ENCODE data around the gene TP53INP2.
"Not testable (repeated sequence)": the region's sequence is repeated elsewhere in the genome, so short reads cannot be mapped to it uniquely, and the experiment has no call there.

Gene TP53INP2

DNA sequence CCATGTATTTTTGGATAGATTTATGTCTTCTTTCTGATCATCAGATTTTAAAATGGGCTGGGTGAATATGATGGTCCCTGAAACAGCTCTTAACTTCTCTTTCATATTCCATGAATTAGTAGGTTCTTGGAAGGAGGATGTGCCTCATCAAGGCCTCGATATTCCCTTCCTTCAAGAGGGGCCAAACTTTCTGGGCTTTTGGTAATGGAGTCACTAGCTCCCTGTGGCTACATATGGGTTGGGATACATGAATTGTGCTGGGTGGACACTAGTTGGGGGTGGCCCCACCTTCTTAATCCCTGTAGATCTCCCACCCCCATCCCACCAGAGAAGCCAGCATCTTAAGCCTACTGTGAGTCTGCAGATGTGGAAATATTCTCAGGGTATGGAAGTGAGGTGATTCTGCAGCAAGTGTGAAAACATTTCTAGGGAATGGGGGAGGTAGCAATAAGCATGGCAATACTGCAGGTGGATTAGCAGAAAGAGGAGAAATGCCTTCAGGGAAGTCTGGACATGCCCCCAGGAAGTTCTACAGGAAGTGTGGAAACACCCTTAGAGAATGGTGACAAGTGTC lies 2.2 kb downstream of the TP53INP2 start:
- DNase-seq: no peak

DNA sequence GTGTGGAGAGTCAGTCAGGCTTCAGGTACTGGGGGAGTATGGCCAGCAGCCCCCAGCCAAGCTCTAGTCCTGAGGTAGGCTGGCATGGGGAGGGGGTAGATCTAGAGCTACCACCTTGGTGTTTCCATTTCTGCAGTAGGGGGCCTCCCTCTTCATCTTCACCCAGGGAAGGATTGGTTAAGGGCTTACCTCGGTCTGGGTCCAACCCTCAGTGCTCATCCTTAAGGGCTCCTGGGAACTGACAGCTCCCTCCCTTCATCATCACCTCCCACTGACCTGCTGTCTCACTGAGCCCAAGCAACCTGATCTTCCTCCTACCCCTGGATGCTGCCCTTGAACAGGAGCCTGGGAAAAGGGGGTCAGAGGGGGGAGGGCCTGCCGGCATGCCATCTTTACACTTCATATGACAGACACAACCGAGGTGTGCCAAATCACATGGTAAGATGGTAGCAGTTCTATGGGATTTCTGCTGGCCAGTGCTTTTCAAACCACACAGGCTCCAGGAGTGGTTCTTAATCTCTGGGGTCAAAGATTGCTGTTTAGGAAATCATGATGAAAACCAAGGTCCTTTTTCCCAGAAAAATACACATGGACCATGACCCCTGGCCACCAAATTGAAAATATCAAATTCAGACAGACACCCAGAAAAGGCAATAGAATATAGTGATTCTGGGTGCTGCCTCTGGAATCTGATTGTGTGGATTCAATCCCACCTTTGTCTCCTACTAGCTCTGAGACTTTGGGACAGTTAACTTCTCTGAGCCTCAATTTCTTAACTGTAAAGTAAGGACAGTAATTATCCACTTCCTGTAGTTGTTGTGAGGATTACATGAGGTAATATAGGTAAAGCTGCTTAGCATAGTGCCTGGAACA lies 3.0 kb downstream of the TP53INP2 start:
- no peak for DNase-seq

DNA sequence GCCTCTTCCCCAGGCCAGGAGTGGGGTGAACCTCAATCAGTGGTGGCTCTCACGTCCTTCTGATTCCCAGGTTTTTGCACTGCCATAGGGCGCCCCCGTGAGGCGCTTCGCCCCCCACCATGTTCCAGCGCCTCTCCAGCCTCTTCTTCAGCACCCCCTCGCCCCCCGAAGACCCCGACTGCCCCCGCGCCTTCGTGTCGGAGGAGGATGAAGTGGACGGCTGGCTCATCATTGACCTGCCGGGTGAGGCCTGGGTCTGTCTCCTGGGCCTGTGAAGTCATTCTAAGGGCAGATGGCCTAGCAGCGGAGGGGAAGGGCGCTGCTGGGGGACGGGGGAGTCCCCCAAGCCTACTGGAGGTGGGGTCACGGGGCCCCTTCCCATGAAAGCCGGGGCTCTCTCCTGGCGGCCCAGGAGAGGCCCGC lies 4.5 kb downstream of the TP53INP2 start:
- peak; percentile 54 for DNase-seq

DNA sequence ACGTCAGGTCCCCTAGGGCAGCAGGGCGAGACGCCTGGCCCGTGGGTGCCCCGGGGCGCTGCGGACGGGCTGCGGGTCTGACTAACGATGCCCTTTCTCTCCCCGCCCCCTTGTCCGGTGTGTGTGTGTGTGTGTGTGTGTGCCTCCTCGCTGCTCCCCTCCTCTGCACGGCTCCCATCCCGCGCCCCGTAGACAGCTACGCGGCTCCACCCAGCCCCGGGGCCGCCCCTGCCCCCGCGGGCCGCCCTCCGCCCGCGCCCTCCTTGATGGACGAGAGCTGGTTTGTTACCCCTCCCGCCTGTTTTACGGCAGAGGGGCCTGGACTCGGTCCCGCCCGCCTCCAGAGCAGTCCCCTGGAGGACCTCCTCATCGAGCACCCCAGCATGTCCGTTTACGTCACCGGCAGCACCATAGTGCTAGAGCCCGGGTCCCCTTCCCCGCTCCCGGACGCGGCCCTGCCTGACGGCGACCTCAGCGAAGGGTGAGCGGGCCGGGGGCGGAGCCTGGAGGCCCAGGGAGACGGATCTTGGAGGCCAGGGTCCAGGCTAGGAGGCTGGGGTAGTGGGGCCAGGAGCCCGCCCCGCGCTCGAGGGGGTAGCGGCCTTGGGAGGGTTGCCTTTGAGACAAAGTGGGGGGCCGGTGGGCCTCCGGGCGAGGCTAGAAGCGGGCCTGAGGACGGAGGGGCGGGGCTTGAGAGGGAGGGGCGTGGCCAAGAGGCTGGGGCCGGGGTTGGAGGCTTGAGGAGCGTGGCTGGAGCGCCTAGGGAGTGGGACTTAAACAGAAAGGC lies 5.1 kb downstream of the TP53INP2 start:
- DNase-seq: peak; percentile 69

DNA sequence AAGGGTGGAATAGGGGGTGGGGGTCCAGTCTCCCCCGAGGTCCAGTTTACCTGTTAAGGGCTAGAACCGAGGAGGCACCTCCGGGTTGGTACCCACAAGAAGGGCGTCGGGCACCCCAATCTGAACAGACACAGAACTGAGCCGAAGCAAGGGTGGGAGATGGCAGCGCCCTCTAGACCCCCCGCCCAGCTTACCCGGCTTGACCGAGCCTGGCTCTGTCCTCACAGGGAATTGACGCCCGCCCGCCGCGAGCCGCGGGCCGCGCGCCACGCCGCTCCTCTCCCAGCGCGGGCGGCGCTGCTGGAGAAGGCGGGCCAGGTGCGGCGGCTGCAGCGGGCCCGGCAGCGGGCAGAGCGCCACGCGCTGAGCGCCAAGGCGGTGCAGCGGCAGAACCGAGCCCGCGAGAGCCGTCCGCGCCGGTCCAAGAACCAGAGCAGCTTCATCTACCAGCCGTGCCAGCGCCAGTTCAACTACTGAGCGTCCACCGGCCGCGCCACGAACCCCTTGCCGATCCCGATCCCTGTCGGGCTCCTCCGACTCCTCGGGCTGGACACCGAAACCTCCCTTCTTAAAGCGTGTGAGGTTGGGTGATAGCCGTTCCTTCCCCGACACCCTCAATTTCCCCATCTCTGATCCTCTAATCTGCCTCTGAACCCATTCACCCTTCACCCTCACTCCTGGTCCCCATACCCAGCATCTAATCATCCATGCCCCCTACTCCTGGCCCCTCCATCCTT lies 5.9 kb downstream of the TP53INP2 start:
- DNase-seq: peak; percentile 79

DNA sequence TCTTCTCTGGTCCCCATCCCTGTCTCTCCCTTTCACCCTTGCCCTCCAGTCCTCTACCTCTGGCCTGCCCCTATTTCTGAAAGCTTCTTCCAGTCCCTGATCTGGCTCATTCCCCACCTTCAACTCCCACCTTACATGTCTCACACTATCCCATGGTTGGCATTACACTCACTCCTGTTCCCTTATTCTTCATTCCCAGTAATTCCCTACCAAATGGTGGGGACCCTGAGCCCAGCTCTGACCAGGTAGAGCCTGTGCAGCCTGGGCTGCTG lies 6.4 kb downstream of the TP53INP2 start:
- no peak for DNase-seq

DNA sequence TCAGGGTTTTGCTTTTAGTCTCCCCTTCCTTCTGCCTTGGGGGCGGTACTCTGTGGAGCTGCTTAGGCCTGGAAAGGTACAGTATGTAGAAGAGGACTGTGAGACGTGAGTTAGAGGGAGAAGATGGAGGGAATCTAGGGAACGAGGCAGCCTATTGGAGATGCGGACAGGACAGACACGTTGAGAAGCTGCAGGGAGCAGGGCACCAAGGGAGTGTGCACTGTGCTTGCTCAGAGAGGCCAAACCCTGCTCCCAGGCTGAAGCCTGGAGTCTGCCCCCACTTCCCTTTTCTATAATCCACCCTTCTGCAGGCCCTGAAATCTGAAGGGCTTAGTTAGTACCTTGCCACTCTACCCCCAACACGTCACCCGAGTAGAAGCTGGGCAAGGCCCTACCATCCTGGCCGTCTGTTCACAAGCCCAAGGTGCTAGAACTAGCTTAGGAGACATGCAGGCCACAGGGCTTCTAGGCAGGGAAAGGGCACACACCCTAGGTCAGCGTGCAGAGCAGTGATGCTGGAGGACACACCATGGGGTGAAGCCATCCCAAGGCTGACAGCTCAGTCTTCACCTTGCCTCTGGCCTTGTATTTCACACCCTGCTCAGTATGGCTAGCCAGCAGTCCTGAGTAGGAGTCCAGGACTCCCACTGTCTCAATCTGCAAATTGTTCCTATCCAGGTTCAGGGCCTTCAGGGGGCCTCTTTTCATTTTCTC lies 6.9 kb downstream of the TP53INP2 start:
- DNase-seq: no peak

DNA sequence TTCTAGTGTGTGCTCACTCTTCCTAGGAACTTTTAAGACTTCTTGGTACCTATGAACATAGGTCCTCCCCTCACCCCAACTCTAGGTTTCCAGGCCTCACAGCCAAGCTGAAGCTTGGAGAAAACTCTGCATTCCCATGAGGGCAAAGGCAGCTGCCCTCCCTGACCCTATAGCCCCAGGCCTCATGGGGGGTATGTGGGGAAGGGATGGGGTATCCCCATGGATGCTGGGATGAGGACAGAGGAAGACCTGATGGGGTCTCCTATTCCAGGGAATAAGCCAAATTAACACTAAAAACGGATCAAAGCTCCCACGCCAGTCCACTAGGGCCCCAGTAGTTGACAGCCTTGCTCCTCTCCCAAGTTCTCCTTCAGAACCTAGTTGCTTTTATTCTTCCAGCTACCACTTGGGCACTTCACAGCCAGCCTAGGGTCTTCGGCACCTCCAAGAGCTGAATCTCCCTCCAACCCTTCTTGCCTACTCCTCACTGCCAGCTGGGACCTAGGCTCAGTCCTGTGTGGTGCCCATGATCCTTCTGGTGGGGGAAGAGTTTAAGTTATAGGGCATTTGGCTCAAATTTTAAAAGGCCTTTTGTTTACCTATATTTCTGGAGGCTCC lies 7.8 kb downstream of the TP53INP2 start:
- DNase-seq: no peak

DNA sequence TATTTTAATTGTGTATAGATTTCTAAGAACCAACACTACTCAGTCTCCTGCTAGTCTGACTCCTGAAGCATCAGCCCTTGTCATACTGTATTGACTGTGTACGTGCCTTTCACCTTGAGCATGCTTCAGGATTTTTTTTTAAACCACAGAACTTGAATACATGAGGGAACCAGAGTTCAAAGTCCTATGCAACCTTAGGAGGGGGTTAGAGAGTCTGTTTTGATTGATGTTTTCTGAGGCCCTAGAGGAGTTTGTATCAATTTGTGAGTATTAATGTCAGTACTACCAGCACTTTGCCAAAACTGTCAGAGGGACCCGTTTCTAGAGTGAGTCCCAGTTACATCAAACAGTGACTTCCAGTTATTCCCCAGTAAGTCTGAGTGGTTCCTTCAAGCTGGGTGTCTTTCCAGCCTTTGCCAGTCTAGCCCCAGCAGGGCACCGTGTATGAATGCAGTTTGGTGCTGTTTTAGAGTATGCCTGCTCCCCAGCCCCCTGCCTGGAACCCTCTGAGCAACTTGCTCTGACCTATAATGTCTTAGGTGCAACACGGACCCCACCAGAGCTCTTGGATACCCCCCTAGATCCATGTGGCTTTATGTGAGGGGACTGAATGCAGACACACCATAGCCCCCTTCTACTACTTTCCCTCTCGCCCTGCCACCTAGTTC lies 8.5 kb downstream of the TP53INP2 start:
- no peak for DNase-seq

DNA sequence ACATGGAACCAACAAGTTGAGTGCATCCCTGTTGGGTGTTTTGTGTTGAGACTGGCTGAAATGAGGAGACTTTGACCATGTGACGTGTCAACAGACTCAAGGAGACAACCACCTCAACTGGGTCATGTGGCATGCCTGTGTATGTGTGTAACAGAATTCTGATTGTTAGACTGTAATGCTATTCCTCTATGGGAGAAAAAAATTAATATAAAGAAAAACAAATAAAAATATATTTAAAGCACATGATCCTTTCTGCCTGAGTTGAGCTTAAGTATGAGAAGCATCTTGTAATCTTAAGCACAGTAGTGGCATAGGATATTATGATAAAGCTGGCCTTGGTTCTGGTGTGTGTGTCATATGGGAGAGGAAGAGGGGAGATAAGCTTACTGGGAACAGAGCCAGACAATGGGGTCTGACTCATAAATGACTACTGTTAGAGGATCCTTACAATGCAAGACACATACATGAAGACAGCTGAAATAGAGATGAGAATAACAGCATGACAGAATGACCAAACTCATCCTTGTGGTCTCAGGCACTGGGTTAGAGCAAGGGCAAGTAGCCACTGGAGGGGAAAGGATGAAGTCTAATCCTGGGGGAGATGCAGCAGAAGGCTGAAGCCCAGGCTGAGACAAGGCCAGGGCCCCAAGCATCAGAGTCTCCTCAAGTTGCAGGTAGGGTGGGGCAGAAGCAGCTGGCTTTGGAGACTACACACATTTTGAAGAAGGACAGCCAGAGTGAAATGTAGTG lies 9.2 kb downstream of the TP53INP2 start:
- DNase-seq: peak; percentile 99

DNA sequence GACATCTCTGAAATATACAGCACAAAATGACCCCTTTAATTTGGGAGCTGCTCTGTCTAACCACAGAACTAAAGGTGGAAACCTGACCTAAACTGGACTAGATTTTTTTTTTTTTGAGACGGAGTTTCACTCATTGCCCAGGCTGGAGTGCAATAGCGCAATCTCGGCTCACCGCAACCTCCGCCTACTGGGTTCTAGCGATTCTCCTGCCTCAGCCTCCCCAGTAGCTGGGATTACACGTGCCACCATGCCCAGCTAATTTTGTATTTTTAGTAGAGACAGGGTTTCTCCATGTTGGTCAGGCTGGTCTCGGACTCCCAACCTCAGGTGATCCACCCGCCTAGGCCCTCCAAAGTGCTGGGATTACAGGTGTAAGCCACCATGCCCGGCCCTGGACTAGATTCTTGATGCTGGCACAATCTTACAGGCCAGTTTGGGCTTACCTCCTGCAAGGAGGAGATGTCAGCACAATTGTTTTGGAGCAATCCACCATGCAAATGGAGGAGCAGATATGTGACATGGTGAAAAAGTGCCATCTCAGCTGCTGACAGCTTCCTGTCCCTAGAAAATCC lies 9.9 kb downstream of the TP53INP2 start:
- DNase-seq: not testable (repeated sequence)

DNA sequence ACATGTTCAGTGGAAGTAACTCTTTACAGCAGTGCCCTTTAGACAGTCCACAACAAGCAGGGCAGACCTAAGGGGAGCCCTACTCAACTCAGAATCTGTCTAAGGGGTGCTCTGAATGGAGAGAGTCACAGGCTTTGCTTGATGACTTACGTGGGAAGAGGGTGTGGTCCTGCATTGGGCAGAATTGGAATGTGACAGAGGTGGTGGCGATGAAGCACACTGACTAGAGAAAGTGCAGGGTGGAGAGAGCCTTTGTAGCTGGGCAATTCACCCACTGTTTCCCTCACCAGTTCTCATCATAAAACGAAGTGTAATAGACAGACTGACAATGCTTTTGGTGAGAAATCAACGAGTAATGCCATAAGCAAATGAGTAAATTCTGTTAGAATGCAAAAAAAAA lies 11.2 kb downstream of the TP53INP2 start:
- DNase-seq: no peak

DNA sequence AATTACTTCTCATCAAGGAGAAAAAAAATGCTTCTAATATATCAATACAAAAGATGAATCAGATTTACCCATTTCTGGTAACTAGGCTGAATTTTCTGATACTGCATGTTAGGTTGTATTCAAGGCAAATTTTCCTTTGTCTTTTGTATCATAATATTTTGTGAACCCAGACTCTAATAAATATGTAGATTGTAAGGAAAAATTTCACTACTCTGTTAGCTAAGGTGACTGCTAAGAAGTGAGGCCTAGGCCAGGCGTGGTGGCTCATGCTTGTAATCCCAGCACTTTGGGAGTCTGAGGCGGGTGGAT lies 12.7 kb downstream of the TP53INP2 start:
- DNase-seq: no peak

DNA sequence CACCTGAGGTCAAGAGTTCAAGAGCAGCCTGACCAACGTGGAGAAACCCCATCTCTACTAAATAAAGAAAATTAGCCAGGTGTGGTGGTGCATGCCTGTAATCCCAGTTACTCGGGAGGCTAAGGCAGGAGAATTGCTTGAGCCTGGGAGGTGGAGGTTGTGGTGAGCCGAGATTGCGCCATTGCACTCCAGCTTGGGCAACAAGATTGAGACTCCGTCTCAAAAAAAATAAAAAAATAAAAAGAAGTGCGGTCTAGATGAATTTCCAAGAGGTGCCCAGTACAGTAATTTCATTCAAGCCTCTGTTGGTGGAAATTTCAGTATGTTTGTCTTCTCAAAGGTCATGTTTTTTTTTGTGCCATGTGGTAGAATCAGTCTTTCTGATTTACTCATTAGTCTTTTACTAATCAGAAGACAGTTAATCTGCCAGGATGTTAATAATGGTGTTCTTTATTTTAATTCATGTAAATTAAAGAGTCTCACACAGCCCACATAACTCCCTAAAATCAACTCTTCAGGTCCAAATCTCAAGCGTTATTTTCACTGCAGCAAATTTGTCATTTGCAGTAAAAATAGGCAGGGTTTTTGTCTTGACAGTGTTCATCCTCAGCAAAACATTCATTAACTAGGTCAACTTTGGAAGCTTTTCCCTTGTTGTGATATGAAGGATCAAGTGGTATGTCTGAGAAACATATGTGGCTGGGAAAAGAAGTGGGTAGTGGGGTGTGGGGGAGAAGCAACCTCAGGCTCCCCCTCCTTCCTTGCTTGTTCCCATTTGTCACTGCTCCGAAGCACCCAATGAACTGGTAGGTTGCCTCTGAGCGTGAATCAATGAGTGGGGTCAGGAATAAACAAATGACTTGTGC lies 13.3 kb downstream of the TP53INP2 start:
- no peak for DNase-seq

DNA sequence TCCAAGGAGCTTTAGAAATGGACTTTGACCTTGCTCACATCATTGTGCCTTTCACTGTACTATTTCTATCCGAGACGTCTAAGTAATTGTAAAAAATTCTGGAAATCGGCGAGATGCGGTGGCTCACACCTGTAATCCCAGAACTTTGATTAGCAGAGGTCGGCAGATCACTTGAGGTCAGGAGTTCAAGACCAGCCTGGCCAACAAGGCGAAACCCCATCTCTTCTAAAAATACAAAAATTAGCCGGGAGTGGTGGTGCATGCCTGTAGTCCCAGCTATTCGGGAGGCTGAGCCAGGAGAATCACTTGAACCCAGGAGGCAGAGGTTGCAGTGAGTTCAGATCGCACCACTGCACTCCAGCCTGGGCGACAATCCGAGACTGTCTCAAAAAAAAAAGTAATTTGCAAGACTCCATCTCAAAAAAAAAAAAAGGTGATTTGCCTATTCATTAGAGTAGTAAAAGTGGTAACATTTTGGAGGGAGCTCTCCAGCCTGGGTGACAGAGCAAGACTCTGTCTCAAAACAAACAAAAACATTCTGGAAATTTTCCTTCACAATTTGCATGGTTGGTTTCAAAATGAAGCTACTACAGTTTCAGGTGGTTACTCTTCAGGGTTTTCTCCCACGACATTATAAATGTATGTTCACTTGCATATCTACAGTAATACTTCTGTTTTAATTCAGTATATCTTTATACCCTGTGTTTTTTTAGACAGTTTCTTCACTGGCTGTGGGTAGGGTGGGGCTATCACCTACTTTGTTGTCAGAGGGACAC lies 15.3 kb downstream of the TP53INP2 start:
- peak; percentile 38 for DNase-seq

DNA sequence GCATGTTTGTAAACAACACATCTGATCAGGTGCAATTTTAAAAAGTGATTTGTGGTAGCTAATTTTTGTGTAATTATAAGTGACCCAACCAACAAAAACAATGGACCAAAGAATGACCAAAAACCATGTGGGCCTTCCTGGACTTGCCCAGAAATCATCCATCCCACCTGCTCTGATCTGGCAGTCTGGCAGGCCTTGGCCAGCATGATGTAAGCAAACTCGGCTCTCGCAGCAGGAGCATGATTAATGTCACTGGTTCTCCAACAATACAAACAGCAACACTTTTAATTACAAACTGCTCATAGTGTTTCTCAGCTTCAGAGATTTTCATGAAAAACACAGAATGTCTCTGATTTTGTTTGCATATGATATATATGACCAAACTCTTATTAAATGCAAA lies 16.1 kb downstream of the TP53INP2 start:
- DNase-seq: no peak

DNA sequence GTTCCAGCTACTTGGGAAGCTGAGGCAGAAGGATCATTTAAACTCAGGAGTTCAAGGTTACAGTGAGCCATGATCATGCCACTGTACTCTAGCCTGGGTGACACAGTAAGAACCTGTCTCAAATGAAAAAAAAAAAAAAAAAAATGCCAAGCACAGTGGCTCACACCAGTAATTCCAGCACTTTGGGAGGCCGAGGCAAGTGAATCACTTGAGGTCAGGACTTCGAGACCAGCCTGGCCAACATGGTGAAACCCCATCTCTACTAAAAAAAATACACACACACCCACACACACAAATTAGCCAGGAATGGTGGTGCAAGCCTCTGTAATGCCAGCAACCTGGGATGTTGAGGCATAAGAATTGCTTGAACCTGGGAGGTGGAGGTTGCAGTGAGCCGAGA lies 18.4 kb downstream of the TP53INP2 start:
- DNase-seq: not testable (repeated sequence)

DNA sequence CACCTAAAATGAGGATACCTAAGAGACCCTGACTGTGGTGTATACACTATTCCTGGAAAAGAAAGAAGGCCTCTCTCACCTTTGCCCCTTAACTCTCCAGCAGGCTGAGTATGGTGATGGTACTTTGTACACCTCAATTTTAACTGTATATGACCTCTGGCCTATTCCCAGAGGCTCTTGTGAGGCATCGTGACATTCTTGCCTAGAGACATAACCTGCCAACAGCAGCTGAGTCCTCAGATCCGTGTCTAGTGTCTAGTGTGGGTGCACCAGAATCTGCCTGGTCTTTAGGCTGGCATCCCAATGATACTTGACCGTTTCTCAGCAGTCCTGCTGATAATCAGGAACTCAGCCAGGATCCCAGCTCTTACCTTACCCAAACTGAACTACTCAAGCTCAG lies 20.0 kb downstream of the TP53INP2 start:
- DNase-seq: no peak

DNA sequence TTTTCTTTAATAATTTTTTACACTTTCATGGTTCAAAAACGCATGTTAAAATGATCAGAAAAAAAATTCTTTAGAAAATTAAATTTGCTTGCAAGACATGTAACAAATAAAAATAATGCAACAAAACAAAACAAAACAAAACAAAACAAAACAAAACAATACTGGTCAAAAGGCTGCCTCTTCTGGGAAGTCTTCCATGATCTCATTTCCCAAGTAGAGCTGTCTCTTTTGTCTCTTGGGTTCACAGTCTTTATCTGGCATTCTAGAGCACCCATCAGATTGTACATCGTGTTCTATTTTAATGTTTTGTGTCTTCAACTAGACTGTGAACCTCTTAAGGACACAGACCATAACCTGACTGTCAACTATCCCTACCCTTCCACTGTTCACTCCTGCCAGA lies 25.3 kb downstream of the TP53INP2 start:
- DNase-seq: no peak
